Calu3 (cell line): ENCODE results near the gene KCNG4. TPM values are rescaled to one million over a fixed set of nuclear protein-coding genes. Genes with fewer than 3 reads are reported as not detected.

ENCODE experiments used
- BruUV-seq: library from RNA; stranded (reverse); fragments of 400-500 nt; replicated peaks from 2 replicates; lab custom pipeline; 2021; lab: Mats Ljungman, UMichigan
- CTCF ChIA-PET: fragments of 300-600 bp; sonication (Branson Sonifier 250); formaldehyde crosslinking; loops from one replicate; lab custom pipeline; 2022; ENCODE audit warnings: antibody characterized with exemption; lab: Charles Lee
- DNase-seq: peaks from one replicate; pipeline ENCODE4 v3.0.0; 2022
- H3K27ac Mint-ChIP-seq: one replicate; pipeline ENCODE4 v1.8.0; 2022; ENCODE audit warnings: mixed read lengths; ENCODE audit not compliant: unreplicated experiment
- H3K27me3 Mint-ChIP-seq: one replicate; pipeline ENCODE4 v1.8.0; 2022; ENCODE audit warnings: mixed read lengths; ENCODE audit not compliant: unreplicated experiment
- H3K36me3 Mint-ChIP-seq: one replicate; pipeline ENCODE4 v1.8.0; 2022; ENCODE audit warnings: mild to moderate bottlenecking, moderate library complexity, mixed read lengths; ENCODE audit not compliant: insufficient read depth, unreplicated experiment
- H3K4me1 Mint-ChIP-seq: one replicate; pipeline ENCODE4 v1.8.0; 2022; ENCODE audit warnings: mild to moderate bottlenecking, low read depth, mixed read lengths; ENCODE audit not compliant: unreplicated experiment
- H3K4me3 Mint-ChIP-seq: one replicate; pipeline ENCODE4 v1.8.0; 2022; ENCODE audit warnings: mild to moderate bottlenecking, low read depth, moderate library complexity, mixed read lengths; ENCODE audit not compliant: unreplicated experiment
- H3K9me3 Mint-ChIP-seq: one replicate; pipeline ENCODE4 v1.8.0; 2022; ENCODE audit warnings: low read depth, mixed read lengths; ENCODE audit not compliant: unreplicated experiment
- CTCF ChIP-seq: fragments of 200-600 bp; IDR thresholded peaks from one replicate; pipeline ENCODE4 v1.8.0; 2022; ENCODE audit warnings: antibody characterized with exemption; ENCODE audit not compliant: unreplicated experiment
- intact Hi-C: fragments of 100-400 bp; cut with micrococcal nuclease; formaldehyde crosslinking; loops from one replicate; pipeline ENCODE4 v1.10.0; 2022; ENCODE audit not compliant: unreplicated experiment
- total RNA-seq: library from RNA; stranded (reverse); gene quantifications from 2 replicates; pipeline ENCODE4 v1.2.3, GENCODE V29; 2022

Gene KCNG4
- total RNA-seq, 1 experiment from 2014 or later: not detected

GRCh38 chr16:84253173-84253572, 13.4 kb upstream of the KCNG4 start:
- DNase-seq: no peak
- peaks cover 96% of the 10 kb centered on the region for H3K27me3 Mint-ChIP-seq
- BruUV-seq: no TSS peak
- no peaks in the 10 kb centered on the region for H3K4me1 Mint-ChIP-seq
- CTCF ChIA-PET: no interaction called here
- no peaks in the 10 kb centered on the region for H3K9me3 Mint-ChIP-seq
- H3K4me3 Mint-ChIP-seq: no peak overlapping the region
- no peak for TF ChIP-seq CTCF
- H3K27ac Mint-ChIP-seq: no peak overlapping the region
- H3K36me3 Mint-ChIP-seq: no peaks in the 10 kb centered on the region
- intact Hi-C loops: no loop called here

GRCh38 chr16:84252184-84252583, 12.4 kb upstream of the KCNG4 start:
- H3K27ac Mint-ChIP-seq: no peak overlapping the region
- CTCF ChIA-PET: no interaction called here
- TF ChIP-seq CTCF: no peak
- no peak for DNase-seq
- no peak overlapping the region for H3K4me3 Mint-ChIP-seq
- BruUV-seq: no TSS peak
- H3K36me3 Mint-ChIP-seq: no peaks in the 10 kb centered on the region
- no peaks in the 10 kb centered on the region for H3K4me1 Mint-ChIP-seq
- H3K9me3 Mint-ChIP-seq: no peaks in the 10 kb centered on the region
- intact Hi-C loops: no loop called here
- peaks cover 96% of the 10 kb centered on the region for H3K27me3 Mint-ChIP-seq

GRCh38 chr16:84247844-84248243, 8.0 kb upstream of the KCNG4 start:
- H3K4me3 Mint-ChIP-seq: no peak overlapping the region
- no peak for DNase-seq
- no peaks in the 10 kb centered on the region for H3K4me1 Mint-ChIP-seq
- no peaks in the 10 kb centered on the region for H3K9me3 Mint-ChIP-seq
- no TSS peak for BruUV-seq
- H3K27me3 Mint-ChIP-seq: peaks cover 100% of the 10 kb centered on the region
- TF ChIP-seq CTCF: no peak
- H3K27ac Mint-ChIP-seq: no peak overlapping the region
- no peaks in the 10 kb centered on the region for H3K36me3 Mint-ChIP-seq
- intact Hi-C loops: no loop called here
- CTCF ChIA-PET: no interaction called here

GRCh38 chr16:84247331-84247730, 7.5 kb upstream of the KCNG4 start:
- Mint-ChIP-seq H3K4me3 (no peak overlapping the region), H3K36me3 (no peaks in the 10 kb centered on the region), H3K9me3 (no peaks in the 10 kb centered on the region), H3K4me1 (no peaks in the 10 kb centered on the region), H3K27me3 (peaks cover 96% of the 10 kb centered on the region), H3K27ac (no peak overlapping the region)
- CTCF ChIA-PET: no interaction called here
- BruUV-seq: no TSS peak
- intact Hi-C loops: no loop called here
- no peak for TF ChIP-seq CTCF
- no peak for DNase-seq
